GM20000 (cell line): Measurements from ENCODE around the gene CDH8.

Experiments
- DNase-seq: peaks from one replicate; pipeline ENCODE4 v3.0.0; 2012; ENCODE audit warnings: low spot score
- CTCF ChIP-seq: IDR thresholded peaks from 2 replicates; pipeline ENCODE4 v1.5.1; 2012; ENCODE audit warnings: mild to moderate bottlenecking, control low read depth; ENCODE audit errors: extremely low read depth, missing control alignments

The CDH8 gene

DNA sequence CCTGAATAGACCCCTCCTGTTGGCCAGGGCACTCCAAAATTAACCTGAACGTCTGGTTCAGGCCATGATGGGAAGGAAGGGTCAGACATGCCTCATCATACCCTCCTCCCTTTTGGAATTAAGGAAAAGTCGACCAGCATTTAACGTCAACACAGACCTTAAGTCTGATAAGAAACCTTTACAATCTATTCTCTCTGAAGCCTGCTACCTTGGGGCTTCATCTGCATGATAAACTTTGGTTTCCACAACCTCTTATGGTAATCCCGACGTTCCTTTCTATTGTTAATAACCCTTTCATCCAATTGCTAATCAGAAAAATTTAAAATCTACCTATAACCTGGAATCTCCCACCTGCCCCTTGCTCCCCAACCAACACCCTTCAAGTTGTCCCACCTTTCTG, 358.5 kb downstream of the CDH8 start:
- no peak for TF ChIP-seq CTCF
- no peak for DNase-seq

DNA sequence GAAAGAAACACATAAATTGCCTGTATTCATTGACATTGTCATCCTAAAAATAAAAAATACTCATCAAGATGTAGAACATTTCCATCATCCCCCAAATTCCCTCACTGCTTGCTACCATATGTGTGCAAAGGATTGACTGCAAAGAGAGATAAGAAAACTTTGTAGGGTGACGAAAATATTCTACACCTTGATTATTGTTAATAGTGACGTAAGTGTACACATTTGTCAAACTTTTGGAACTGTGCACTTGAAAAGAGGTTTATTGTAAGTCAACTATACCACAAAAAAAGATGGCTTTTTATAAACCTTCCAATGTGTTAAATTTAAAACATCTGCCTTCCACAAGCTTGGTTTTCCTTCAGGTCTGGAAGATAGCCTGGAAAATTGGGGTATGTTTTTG, 359.5 kb downstream of the CDH8 start:
- DNase-seq: no peak
- TF ChIP-seq CTCF: no peak

GRCh38 chr16:61671161-61671560, 365.1 kb downstream of the CDH8 start:
- no peak for DNase-seq
- no peak for TF ChIP-seq CTCF

- no peak for TF ChIP-seq CTCF
- no peak for DNase-seq
These were observed 370.7 kb downstream of the CDH8 start for GRCh38 chr16:61665512-61665911.

- DNase-seq: no peak
- no peak for TF ChIP-seq CTCF
These were observed 376.3 kb downstream of the CDH8 start for GRCh38 chr16:61659936-61660335.

DNA sequence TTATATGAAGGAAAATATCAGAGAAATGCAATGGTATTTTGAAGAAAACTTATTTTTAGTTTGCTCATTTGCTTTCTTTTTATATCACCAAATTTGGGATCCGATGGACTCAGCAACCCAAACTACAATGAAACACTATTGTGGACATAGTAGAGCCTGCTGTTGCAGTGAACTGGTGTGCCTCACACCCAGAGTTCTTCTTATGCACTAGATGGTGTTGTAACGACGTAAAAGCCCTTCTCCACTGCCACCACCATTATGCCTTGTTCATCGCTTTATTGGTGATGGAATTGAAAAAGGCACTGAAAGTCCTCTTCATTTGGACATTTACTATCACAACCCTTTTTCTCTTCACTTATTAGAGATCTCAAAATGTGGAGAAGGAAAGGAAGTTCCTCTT, 381.3 kb downstream of the CDH8 start:
- no peak for TF ChIP-seq CTCF
- DNase-seq: no peak

DNA sequence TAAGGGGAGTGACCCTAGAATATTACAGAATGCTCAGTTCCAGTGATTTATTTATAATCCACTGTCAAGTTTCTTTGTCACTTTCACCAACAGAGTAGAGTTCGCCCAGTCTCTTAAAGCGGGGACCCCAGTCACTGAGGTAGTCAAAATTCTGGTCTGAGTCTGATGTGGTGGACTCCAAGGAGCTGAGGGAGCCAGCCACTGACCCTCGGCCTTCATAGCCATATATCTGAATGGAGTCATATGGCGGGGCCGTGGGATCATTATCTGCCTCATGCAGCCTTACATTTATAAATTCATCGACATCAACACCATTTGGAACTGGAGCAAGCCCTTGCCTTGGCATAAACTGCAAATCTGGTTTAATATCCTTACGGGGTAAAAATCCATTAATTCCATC, 382.7 kb downstream of the CDH8 start:
- no peak for TF ChIP-seq CTCF

DNA sequence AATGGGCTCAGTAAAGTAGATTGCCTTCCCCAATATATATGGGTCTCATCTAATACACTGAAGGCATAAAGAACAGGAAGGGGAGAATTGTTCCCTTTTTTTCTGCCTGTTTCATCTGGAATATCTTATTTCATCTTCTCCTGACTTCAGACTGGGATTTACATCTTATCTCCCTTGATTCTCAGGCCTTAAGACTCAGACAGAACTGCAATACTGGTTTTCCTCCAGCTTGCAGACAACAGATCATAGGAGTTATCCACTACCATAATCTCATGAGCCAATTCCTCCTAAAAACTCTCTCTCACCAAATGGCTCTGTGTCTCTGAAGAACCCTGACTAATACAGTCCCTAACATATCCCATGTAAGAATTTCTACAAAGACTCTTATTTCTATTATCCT, 390.7 kb downstream of the CDH8 start:
- no peak for DNase-seq
- no peak for TF ChIP-seq CTCF

More for the DNA sequence above, 382.7 kb downstream of the CDH8 start:
- DNase-seq: no peak
